ENCODE results near the gene ANKS3.

ANKS3 gene, protein sequence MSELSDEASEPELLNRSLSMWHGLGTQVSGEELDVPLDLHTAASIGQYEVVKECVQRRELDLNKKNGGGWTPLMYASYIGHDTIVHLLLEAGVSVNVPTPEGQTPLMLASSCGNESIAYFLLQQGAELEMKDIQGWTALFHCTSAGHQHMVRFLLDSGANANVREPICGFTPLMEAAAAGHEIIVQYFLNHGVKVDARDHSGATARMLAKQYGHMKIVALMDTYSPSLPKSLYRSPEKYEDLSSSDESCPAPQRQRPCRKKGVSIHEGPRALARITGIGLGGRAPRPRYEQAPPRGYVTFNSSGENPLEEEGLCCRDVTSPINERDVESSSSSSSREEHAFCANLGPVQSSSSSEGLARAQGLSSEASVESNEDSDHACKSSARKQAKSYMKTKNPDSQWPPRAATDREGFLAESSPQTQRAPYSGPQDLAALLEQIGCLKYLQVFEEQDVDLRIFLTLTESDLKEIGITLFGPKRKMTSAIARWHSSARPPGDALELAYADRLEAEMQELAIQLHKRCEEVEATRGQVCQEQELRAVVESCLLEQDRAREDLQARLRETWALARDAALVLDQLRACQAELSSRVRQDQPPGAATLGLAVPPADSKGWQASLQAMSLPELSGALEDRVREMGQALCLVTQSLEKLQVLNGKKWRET

DNA sequence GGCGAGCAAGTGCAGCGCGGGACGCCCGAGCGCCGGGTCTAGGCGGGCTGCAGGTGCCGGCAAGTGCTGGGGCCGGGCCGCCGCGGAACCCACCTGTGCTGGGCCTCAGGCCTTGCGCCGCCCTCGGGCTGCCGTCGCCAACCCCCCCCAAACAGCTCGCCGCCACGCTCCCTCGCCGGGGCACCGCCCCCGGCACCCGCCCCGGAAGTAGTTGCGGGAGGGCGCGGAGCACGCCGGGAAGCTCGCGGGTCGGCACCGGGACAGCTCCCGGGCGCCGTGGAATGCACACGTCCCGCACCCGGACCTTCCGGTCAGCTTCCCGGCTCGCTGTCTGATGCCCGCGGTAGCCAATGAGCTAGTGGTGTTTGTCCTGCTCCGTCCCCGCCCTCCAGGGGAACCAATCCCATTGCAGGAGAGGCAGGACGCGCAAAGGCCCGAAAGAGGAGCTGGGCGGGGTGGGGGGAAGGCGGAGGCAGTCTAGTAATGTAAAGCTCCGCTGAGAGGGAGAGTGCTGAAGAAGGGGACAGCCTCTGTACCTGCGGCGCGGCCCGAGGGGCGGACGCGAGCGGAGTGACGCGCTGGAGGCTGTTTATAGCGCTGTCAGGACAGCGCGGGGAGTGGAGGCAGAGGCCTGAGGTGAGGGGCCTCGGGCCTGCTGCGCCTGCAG is at the start of gene ANKS3, which contains the start of gene DNAAF8:
Gene ANKS3, minus strand, starts transcription at position 209 of the 667 bp plus-strand sequence. CDS start 4,122 bp downstream, outside the sequence.
Gene DNAAF8, plus strand, starts transcription at position 475 of the 667 bp plus-strand sequence. CDS start 1,978 bp downstream, outside the sequence.
- TF ChIP-seq, protein P1, sequence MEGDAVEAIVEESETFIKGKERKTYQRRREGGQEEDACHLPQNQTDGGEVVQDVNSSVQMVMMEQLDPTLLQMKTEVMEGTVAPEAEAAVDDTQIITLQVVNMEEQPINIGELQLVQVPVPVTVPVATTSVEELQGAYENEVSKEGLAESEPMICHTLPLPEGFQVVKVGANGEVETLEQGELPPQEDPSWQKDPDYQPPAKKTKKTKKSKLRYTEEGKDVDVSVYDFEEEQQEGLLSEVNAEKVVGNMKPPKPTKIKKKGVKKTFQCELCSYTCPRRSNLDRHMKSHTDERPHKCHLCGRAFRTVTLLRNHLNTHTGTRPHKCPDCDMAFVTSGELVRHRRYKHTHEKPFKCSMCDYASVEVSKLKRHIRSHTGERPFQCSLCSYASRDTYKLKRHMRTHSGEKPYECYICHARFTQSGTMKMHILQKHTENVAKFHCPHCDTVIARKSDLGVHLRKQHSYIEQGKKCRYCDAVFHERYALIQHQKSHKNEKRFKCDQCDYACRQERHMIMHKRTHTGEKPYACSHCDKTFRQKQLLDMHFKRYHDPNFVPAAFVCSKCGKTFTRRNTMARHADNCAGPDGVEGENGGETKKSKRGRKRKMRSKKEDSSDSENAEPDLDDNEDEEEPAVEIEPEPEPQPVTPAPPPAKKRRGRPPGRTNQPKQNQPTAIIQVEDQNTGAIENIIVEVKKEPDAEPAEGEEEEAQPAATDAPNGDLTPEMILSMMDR (IDR thresholded peaks at IDR 0.05), result no peak

GRCh38 chr16:4783251-4783950 is 49.3 kb upstream of the ANKS3 start:
- TF ChIP-seq, protein P1 (IDR thresholded peaks at IDR 0.05), result no peak

- TF ChIP-seq, protein P1 (IDR thresholded peaks at IDR 0.05), result no peak
Observed at GRCh38 chr16:4780235-4780634, 46.2 kb upstream of the ANKS3 start.

- TF ChIP-seq, protein P1 (IDR thresholded peaks at IDR 0.05), result no peak
Observed at GRCh38 chr16:4778050-4778392, 44.0 kb upstream of the ANKS3 start.

DNA sequence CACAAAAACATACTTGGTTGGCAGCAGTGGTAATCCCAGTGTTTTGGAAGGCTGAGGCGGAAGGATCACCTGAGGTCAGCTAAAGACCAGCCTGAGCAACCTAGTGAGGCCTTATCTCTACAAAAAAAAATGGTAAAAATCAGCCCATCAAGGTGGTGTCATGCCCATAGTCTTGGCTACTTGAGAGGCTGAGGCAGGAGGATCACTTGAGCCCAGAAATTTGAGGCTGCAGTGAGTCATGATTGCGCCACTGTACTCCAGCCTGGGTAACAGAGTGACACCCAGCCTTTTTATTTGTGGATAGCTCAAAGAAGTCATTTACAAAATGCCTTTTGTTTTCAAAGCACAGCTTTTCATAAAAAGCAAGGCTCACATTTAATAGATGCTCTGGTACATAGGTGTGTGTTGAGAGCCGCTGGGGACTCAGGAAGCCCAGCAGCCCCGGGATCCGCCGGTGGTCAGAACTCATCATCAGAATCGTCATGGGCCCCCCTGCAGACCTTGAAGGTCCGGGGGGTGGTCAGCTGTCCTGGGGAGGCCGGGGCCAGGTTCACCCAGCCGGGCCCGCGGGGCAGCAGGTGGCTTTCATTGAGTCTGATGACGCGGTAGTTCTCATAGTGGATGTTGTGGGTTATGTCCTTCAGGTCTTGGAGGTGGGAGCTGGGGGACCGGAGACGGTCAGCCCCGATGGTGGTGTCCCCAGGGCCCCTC is 43.4 kb upstream of the ANKS3 start:
- TF ChIP-seq, protein P1 (IDR thresholded peaks at IDR 0.05), result no peak

DNA sequence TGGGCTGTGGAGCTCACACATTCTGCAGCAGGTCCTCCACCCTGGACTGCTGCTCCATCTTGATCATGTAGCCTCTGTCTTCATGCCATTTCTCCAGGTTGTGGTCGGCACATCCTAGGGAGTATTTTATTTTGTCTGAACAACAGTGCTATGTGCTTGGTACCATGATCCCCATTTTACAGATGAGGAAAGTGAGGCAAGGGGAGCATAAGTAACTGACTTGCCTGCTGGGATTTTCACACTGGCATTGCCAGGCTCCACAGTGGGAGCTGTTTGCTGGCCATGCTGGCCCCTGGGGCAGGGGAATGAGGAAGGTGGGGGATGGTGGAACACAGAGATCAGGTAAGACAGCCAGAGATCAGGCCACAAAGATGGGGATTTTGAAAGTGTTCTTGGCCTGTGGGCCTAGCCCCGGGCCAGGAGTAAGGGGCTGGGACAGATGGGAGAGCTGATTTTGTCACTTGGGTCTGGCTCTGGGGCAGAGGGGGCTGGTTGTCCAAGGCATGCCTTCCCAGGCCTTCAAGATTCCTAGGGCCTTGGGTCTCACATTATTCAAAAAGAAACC is 42.2 kb upstream of the ANKS3 start:
- TF ChIP-seq, protein P1 (IDR thresholded peaks at IDR 0.05), result no peak
